Astrocyte (in vitro differentiated cells and primary cell): ENCODE results near the gene CILP. TPM values are rescaled to one million over a fixed set of nuclear protein-coding genes. Genes with fewer than 3 reads are reported as not detected.
A peak's percentile ranks its signal among the peaks of the same experiment; 100 is the strongest.

Experiments used
- DNase-seq: peaks from one replicate; pipeline ENCODE4 v3.0.0-alpha.2; 2010; ENCODE audit warnings: low read depth
- FAIRE-seq: peaks from 2 replicates; lab custom pipeline; 2011; peaks lifted over from hg19 to GRCh38; lab: Jason Lieb, UNC
- H2AFZ ChIP-seq: 2 replicates; pipeline ENCODE4 v1.6.0; 2012; ENCODE audit warnings: low read depth, low read length, inconsistent platforms
- H3K27ac ChIP-seq: 2 replicates; pipeline ENCODE4 v1.5.1; 2011; ENCODE audit warnings: low read depth, low read length, inconsistent platforms
- H3K27me3 ChIP-seq: 2 replicates; pipeline ENCODE4 v1.6.0; 2011; ENCODE audit warnings: low read length, inconsistent platforms; ENCODE audit not compliant: insufficient read depth
- H3K36me3 ChIP-seq: 2 replicates; pipeline ENCODE4 v1.5.1; 2011; ENCODE audit warnings: low read length, inconsistent platforms; ENCODE audit not compliant: insufficient read depth
- H3K4me1 ChIP-seq: 2 replicates; pipeline ENCODE4 v1.5.1; 2011; ENCODE audit warnings: low read length, inconsistent platforms; ENCODE audit not compliant: insufficient read depth
- H3K4me2 ChIP-seq: 2 replicates; pipeline ENCODE4 v1.6.0; 2012; ENCODE audit warnings: low read length, inconsistent platforms
- H3K4me3 ChIP-seq: 2 replicates; pipeline ENCODE4 v1.5.1; 2011; ENCODE audit warnings: low read depth, mild to moderate bottlenecking, low read length, inconsistent platforms; ENCODE audit not compliant: insufficient read depth
- H3K79me2 ChIP-seq: 2 replicates; pipeline ENCODE4 v1.6.0; 2012; ENCODE audit warnings: mild to moderate bottlenecking, low read length, inconsistent platforms; ENCODE audit not compliant: insufficient read depth
- H3K9ac ChIP-seq: 2 replicates; pipeline ENCODE4 v1.6.0; 2012; ENCODE audit warnings: mild to moderate bottlenecking, low read length, inconsistent platforms
- H3K9me3 ChIP-seq: 2 replicates; pipeline ENCODE4 v1.5.1; 2012; ENCODE audit warnings: low read depth, mild to moderate bottlenecking, low read length, inconsistent platforms; ENCODE audit not compliant: insufficient read depth
- H4K20me1 ChIP-seq: 2 replicates; pipeline ENCODE4 v1.6.0; 2012; ENCODE audit warnings: low read length, inconsistent platforms; ENCODE audit not compliant: insufficient read depth
- H3K27ac Mint-ChIP-seq: one replicate; pipeline ENCODE4 v1.8.0; 2021; ENCODE audit warnings: mild to moderate bottlenecking, mixed read lengths; ENCODE audit not compliant: unreplicated experiment
- H3K27me3 Mint-ChIP-seq: one replicate; pipeline ENCODE4 v1.8.0; 2021; ENCODE audit warnings: low read depth, mixed read lengths; ENCODE audit not compliant: unreplicated experiment
- H3K36me3 Mint-ChIP-seq: one replicate; pipeline ENCODE4 v1.8.0; 2021; ENCODE audit warnings: low read depth, mixed read lengths; ENCODE audit not compliant: unreplicated experiment
- H3K4me1 Mint-ChIP-seq: one replicate; pipeline ENCODE4 v1.8.0; 2021; ENCODE audit warnings: low read depth, mixed read lengths; ENCODE audit not compliant: unreplicated experiment
- H3K4me3 Mint-ChIP-seq: one replicate; pipeline ENCODE4 v1.8.0; 2021; ENCODE audit warnings: mild to moderate bottlenecking, moderate library complexity, mixed read lengths; ENCODE audit not compliant: unreplicated experiment
- H3K9me3 Mint-ChIP-seq: one replicate; pipeline ENCODE4 v1.8.0; 2021; ENCODE audit warnings: mild to moderate bottlenecking, mixed read lengths; ENCODE audit not compliant: unreplicated experiment
- EZH2 ChIP-seq: IDR thresholded peaks from 2 replicates; pipeline ENCODE4 v1.6.1; 2012; ENCODE audit warnings: mild to moderate bottlenecking, low read length, inconsistent platforms; ENCODE audit not compliant: insufficient read depth
- total RNA-seq: library from RNA; stranded (reverse); gene quantifications from 2 replicates; pipeline ENCODE4 v1.2.1, GENCODE V29; 2021
- TF ChIP-seq, protein P1 (sequence below): IDR thresholded peaks from 2 replicates; pipeline ENCODE4 v1.5.1; 2011; ENCODE audit warnings: low read depth, mild to moderate bottlenecking, inconsistent platforms, low read length, moderate library complexity; ENCODE audit not compliant: insufficient read depth

Gene CILP
- total RNA-seq, 1 donor from 2014 or later = 1.1 TPM

- Histone ChIP-seq H3K27me3 (no peaks in the 10 kb centered on the region), H3K4me3 (no peak overlapping the region), H3K4me1 (no peaks in the 10 kb centered on the region), H3K9me3 (no peaks in the 10 kb centered on the region), H2AFZ (no peak overlapping the region), H3K27ac (no peak overlapping the region), H3K9ac (no peak overlapping the region), H3K4me2 (no peak overlapping the region), H3K79me2 (peaks cover 3% of the 10 kb centered on the region), H3K36me3 (peaks cover 8% of the 10 kb centered on the region), H4K20me1 (peaks cover 30% of the 10 kb centered on the region)
- Mint-ChIP-seq H3K9me3 (no peaks in the 10 kb centered on the region), H3K27me3 (no peaks in the 10 kb centered on the region), H3K27ac (no peak overlapping the region), H3K4me1 (peaks cover 18% of the 10 kb centered on the region), H3K4me3 (no peak overlapping the region), H3K36me3 (peaks cover 14% of the 10 kb centered on the region)
- DNase-seq (no peak), FAIRE-seq (no peak)
- TF ChIP-seq, protein P1, sequence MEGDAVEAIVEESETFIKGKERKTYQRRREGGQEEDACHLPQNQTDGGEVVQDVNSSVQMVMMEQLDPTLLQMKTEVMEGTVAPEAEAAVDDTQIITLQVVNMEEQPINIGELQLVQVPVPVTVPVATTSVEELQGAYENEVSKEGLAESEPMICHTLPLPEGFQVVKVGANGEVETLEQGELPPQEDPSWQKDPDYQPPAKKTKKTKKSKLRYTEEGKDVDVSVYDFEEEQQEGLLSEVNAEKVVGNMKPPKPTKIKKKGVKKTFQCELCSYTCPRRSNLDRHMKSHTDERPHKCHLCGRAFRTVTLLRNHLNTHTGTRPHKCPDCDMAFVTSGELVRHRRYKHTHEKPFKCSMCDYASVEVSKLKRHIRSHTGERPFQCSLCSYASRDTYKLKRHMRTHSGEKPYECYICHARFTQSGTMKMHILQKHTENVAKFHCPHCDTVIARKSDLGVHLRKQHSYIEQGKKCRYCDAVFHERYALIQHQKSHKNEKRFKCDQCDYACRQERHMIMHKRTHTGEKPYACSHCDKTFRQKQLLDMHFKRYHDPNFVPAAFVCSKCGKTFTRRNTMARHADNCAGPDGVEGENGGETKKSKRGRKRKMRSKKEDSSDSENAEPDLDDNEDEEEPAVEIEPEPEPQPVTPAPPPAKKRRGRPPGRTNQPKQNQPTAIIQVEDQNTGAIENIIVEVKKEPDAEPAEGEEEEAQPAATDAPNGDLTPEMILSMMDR = no peak
- no peak for TF ChIP-seq EZH2
These were observed 39.8 kb downstream of the CILP start for GRCh38 chr15:65171428-65171827.

DNA sequence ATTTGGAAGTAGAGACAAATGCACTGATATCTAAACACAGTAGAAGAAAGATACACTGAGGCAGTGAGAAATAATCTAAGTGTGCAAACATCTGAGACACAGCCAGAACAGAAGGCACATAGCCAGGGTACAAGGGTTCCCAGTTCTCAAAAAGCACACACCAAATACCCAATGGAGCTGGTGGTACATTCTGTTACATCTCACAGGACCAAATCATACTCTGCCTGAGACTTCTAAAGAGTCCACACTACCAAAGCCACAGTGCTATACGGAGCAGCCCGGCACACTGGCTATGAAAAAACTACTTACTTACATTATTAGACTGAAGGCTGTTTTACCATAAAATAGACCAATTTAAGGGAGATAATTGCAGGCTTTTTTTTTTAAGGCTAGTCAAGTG, 45.4 kb downstream of the CILP start:
- Histone ChIP-seq H2AFZ (no peak overlapping the region), H3K4me2 (no peak overlapping the region), H3K27me3 (no peaks in the 10 kb centered on the region), H3K9me3 (no peaks in the 10 kb centered on the region), H4K20me1 (peaks cover 17% of the 10 kb centered on the region), H3K79me2 (peaks cover 15% of the 10 kb centered on the region), H3K9ac (no peak overlapping the region), H3K4me3 (no peak overlapping the region), H3K36me3 (peaks cover 16% of the 10 kb centered on the region), H3K4me1 (no peaks in the 10 kb centered on the region), H3K27ac (no peak overlapping the region)
- Mint-ChIP-seq H3K4me3 (no peak overlapping the region), H3K27me3 (no peaks in the 10 kb centered on the region), H3K36me3 (no peaks in the 10 kb centered on the region), H3K4me1 (peaks cover 4% of the 10 kb centered on the region), H3K27ac (peak overlapping the region; percentile 41), H3K9me3 (no peaks in the 10 kb centered on the region)
- FAIRE-seq = no peak
- DNase-seq = no peak
- TF ChIP-seq EZH2 = no peak
- TF ChIP-seq, protein P1 = no peak

- FAIRE-seq = no peak
- no peak for DNase-seq
- H3K9ac ChIP-seq = no peak overlapping the region
- peaks cover 16% of the 10 kb centered on the region for H3K36me3 ChIP-seq
- H3K9me3 ChIP-seq = no peaks in the 10 kb centered on the region
- H3K4me1 ChIP-seq = no peaks in the 10 kb centered on the region
- Mint-ChIP-seq H3K4me1 (peaks cover 4% of the 10 kb centered on the region), H3K9me3 (no peaks in the 10 kb centered on the region), H3K4me3 (no peak overlapping the region), H3K27me3 (no peaks in the 10 kb centered on the region), H3K27ac (no peak overlapping the region), H3K36me3 (no peaks in the 10 kb centered on the region)
- no peak overlapping the region for H3K4me2 ChIP-seq
- no peak overlapping the region for H2AFZ ChIP-seq
- H3K79me2 ChIP-seq = peaks cover 15% of the 10 kb centered on the region
- H3K27me3 ChIP-seq = no peaks in the 10 kb centered on the region
- peaks cover 18% of the 10 kb centered on the region for H4K20me1 ChIP-seq
- H3K27ac ChIP-seq = no peak overlapping the region
- no peak overlapping the region for H3K4me3 ChIP-seq
- TF ChIP-seq, protein P1 = no peak
- TF ChIP-seq EZH2 = no peak
These were observed 47.1 kb downstream of the CILP start for GRCh38 chr15:65164139-65164538.
